Central memory CD4-positive, alpha-beta T cell (primary cell): ENCODE measurements around the gene FLOT1.
"Not testable (repeated sequence)": the region's sequence is repeated elsewhere in the genome, so short reads cannot be mapped to it uniquely, and the experiment has no call there.

Experiments
- DNase-seq: peaks from one replicate; pipeline ENCODE4 v3.0.0; 2022

FLOT1 gene

GRCh38 chr6:30744054-30744805, 1.7 kb upstream of the FLOT1 start, which contains the start of gene IER3:
IER3 (minus strand) TSS chr6:30744547; CDS start chr6:30744518, 29 bp downstream.
- DNase-seq: peak; percentile 55

- peak; percentile 32 for DNase-seq
These were observed 889 bp upstream of the FLOT1 start for GRCh38 chr6:30743099-30744053.

- no peak for DNase-seq
These were observed 635 bp downstream of the FLOT1 start for GRCh38 chr6:30741789-30742315.

DNA sequence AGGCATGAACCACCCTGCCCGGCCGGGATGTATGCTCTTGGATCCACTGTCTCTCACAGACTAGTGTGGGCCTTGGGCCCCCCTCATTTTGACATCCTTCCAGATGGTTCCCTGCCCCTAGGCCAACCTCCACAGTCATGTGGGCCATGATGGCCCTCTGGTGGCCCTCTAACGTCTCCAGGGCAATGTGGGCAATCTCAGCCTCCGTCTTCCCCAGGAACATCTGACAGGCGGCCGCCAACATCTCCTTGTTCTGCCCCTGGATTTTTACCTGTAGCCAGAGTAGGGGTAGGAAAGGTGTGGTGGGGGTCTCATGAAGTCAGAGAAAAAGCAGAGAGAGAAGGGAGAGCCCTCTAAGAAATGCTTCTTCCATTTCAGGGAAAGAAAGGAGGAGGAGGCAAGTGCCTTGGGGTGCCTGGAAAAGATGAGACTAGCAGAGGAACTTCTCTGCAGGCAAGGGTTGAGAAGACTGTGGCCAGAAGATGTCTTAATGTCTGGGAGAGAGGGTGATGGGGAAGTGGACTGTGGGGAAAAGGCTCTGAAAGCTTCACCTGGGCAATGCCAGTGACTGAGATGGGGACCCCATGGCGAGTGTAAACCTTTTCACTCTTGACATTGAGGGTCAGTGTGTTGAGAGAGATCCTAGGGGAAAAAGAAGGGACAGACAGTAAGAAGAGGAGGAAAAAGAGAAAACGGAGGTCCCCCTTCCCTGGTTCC, 1.3 kb downstream of the FLOT1 start:
- no peak for DNase-seq

DNA sequence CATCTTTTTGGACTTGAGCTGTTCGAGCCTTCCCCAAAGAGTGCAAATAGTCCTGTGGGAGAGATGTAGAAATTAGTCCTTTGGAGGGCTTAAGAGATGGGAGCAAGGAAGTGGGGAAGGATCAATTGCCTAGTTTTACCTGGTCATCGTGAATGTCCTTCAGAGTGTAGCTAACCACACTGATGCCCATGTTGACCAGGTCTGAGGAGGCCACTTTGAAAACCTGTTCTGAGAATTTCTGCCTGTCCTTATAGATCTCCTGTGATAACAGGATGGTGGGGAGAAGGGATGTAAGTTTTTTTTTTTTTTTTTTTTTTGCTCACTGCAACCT, 2.0 kb downstream of the FLOT1 start:
- no peak for DNase-seq

- DNase-seq: no peak
These were observed 4.0 kb downstream of the FLOT1 start for GRCh38 chr6:30738532-30738931.

- no peak for DNase-seq
These were observed 6.7 kb downstream of the FLOT1 start for GRCh38 chr6:30735668-30736314.

DNA sequence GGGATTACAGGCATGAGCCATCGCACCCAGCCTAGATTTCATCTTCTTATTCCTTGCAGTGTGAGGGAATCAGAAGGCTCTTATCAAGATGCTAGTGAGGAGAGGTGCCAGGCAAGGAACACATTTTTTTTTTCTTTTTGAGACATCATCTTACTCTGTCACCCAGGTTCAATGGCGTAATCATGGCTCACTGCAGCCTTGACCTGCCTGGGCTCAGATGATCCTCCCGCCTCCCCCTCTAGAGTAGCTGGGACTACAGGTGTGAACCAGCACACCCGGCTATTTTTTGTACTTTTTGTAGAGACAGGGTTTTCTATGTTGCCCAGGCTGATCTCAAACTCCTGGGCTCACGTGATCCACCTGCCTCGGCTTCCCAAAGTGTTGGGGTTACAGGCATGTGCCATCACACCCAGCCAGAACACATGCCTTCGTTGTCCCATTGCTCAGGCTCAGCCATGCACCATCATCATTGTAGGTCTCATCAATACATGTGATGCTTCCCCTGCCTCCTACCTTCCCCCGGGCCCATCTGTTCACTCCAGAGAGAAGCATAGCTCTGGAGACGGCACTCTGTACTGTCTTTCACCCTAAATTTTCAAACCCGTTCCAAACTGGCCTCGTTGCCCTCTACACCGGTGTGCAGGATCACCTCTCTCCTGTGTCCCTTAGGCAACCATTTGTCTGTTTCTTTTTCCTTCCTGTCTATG, 10.1 kb downstream of the FLOT1 start:
- no peak for DNase-seq

- peak; percentile 80 for DNase-seq
These were observed 11.7 kb downstream of the FLOT1 start for GRCh38 chr6:30730601-30731435.

DNA sequence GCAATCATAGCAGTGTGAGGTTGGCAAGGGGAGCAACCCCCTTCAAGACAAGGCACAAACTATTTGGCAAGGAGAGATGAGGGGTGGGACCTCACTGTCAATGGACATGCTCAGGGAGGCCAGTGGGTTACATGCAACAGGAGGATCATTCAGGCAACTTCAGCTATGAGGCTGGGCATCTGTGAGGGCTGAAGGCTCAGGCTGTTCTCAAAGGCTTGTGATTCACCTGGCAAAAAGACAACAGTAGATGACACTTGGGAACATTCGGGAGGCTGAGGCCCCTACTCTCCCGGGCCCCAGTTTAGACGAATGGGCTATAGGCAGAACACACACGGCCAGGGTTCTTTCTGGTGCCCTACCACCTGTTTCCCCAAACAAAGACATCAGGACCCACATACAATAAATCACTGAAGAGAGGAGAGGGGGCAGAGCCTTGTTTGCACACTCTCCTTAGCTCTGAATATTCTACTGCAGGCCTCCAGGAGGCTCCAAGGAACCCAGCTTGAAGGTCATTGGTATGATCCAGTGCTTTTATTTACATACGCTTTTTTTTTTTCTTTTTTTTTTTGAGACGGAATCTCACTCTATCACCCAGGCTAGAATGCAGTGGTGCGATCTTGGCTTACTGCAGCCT, 14.4 kb downstream of the FLOT1 start:
- no peak for DNase-seq

DNA sequence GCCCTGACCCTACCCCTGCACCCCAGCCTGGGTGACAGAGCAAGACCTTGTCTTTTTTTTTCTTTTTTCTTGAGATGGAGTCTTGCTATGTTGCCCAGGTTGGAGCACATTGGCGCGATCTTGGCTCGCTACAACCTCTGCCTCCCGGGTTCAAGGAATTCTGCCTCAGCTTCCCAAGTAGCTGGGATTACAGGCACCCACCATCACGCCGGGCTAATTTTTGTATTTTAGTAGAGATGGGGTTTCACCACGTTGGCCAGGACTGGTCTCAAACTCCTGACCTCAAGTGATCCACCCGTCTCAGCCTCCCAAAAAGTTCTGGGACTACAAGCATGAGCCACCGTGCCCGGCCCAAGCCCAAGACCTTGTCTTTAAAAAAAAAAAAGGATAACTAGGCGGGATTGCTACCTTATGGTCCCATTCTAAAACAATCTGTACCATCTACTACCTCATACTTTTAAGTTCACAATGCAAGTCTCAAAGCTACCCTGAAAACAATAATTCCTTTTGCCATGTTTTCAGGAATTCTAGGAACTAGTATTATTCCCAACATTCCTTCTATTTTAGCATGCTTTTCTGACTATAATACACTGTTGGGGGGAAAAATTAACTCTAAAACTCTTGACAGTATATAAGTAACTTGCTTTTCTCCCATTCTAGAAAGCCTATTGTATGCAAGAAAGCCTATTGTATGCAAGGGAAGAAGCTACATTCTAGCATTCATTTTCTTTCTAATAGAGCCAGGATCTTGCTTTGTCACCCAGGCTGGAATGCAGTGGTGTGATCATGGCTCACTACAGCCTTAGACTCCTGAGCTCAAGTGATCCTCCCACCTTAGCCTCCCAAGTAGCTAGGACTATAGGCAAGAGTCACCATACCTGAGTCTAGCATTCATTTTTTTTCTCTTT, 15.7 kb downstream of the FLOT1 start:
- no peak for DNase-seq

GRCh38 chr6:30725713-30726505, 16.6 kb downstream of the FLOT1 start:
- no peak for DNase-seq

DNA sequence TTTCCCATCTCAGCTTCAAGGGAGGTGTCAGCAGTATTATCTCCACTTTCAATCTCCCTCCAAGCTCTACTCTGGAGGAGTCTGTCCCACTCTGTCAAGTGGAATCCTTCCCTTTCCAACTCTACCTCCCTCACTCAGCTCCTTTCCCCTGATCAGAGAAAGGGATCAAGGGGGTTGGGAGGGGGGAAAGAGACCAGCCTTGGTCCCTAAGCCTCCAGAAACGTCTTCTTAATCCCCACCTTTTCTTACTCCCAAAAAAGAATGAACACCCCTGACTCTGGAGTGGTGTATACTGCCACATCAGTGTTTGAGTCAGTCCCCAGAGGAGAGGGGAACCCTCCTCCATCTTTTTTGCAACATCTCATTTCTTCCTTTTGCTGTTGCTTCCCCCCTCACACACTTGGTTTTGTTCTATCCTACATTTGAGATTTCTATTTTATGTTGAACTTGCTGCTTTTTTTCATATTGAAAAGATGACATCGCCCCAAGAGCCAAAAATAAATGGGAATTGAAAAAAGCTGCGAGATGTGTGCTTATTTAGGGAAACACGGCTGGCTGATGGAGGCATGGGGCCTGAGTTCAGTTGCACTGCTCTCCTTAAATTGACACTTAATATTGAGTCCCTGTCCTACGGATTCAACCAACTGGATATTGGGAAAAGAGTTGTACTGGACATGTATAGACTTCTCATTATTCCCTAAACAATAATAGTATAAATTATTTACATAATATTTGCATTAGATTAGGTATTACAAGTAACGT, 17.4 kb downstream of the FLOT1 start:
- DNase-seq: no peak

- DNase-seq: not testable (repeated sequence)
These were observed 18.4 kb downstream of the FLOT1 start for GRCh38 chr6:30723843-30724741.

DNA sequence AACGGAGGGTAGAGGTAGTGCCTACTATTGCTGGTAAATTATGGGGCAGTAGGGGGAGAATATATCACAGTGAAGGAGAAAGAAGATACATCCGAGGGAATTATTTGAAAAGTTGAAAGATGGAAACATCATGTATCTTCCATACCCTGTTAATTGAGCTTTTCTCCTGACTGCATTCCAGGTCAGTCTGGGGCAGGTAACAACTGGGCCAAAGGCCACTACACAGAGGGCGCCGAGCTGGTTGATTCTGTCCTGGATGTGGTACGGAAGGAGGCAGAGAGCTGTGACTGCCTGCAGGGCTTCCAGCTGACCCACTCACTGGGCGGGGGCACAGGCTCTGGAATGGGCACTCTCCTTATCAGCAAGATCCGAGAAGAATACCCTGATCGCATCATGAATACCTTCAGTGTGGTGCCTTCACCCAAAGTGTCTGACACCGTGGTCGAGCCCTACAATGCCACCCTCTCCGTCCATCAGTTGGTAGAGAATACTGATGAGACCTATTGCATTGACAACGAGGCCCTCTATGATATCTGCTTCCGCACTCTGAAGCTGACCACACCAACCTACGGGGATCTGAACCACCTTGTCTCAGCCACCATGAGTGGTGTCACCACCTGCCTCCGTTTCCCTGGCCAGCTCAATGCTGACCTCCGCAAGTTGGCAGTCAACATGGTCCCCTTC, 19.2 kb downstream of the FLOT1 start:
- not testable (repeated sequence) for DNase-seq
